DMS153 (cell line): ENCODE measurements around the gene SLC11A2.
A peak's percentile ranks its signal among the peaks of the same experiment; 100 is the strongest.

Experiments used
- DNase-seq: peaks from one replicate; lab custom pipeline; 2025; lab: John Stamatoyannopoulos, UW

The SLC11A2 gene

DNA sequence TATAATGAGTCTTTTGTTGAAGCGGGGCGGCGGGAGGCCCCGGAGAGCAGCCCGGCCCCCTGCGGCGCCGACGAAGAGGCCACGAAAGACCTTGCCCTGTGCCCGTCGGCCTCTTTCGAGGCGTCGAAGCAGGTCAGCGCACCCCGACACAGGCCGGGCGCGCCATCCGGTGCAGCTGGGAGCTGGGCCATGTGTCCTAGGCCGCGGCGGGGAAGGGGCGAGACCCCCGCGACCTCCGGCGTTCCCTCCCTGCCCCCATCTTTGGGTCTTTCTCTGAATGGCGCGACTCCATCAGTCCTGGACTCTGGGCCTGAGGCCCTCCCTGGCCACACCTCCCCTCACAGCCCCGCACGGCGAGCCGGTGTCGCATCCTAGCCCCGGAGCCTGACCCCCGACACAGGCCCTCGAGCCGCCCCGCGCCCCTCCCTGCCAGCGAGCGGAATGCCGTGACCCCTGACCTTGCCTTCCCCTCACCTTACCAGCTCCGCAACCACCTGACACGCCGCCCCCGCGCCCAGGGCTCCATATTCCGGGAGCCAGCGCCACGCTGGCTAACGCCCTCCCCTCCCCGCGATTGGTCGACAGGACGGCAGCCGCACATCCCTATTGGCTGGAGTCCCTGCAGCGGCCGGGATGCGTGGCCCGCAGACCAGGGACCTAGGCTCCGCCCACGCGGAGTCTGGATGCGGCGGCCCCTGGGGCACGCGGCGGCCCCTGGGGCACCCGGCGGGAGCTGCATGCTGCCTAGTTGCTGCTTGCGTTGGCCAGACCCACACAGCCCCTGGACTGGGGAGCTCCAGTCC is at the start of gene SLC11A2:
Gene SLC11A2, minus strand, starts transcription at position 549 of the 803 bp plus-strand sequence. CDS start 15,656 bp downstream, outside the sequence.
- DNase-seq = peak; percentile 87

- DNase-seq = no peak
Observed at GRCh38 chr12:51075390-51075789, 49.2 kb upstream of the SLC11A2 start.

- no peak for DNase-seq
Observed at GRCh38 chr12:51071663-51072062, 45.5 kb upstream of the SLC11A2 start.

- no peak for DNase-seq
Observed at GRCh38 chr12:51070004-51070403, 43.8 kb upstream of the SLC11A2 start.

GRCh38 chr12:51067771-51068170 is 41.6 kb upstream of the SLC11A2 start:
- no peak for DNase-seq

- DNase-seq = no peak
Observed at GRCh38 chr12:51067229-51067628, 41.0 kb upstream of the SLC11A2 start.

DNA sequence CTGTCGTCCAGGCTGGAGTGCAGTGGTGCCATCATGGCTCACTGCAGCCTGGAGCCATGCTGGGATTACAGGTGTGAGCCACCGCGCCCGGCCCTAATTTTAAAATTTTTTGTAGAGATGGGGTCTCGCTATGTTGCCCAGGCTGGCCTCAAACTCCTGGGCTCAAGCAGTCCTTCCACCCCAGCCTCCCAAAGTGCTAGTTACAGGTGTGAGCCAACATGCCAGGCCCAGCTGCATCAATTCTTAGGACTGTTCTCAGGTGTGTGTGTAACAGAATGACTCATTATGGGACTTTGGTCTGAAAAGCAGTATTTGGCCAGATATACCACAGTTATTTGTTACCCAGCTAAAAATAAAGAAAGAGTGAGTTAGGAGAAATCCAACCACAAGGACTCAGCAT is 39.3 kb upstream of the SLC11A2 start:
- DNase-seq = no peak

DNA sequence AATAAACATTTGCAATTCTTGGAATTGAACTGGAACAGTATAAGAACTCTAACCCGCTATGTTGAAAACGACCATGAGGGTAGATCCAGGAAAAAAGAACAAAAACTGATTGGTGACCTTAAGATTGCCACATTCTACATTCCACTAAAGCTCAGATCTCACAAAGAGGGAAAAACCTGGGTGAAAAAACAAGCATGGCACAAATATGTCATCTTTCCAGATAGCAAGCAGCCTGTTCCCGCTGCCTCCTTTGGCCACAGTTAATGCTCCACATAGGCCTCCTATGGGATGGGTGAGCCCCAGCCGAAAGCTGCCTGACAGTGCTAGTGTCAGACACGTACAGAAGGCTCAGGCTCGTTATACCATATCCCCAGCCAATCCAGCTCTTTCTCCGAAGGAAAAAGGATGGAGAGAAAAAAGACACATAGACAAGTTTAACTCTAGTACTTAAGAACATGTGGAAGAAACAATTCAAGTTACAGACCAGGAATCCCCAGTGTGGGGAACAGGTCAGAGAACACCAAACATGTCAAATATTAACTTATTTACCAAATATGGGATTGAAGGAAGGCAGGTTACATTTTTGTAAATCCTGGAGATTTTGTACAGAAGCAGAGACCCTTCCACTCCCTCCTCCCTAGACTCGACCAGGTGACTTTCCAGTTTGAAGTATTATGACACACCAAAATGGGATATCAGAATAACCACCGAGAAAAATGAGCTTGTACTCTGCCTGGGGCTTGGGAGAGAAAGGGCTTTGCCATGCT is 36.6 kb upstream of the SLC11A2 start:
- DNase-seq = no peak

DNA sequence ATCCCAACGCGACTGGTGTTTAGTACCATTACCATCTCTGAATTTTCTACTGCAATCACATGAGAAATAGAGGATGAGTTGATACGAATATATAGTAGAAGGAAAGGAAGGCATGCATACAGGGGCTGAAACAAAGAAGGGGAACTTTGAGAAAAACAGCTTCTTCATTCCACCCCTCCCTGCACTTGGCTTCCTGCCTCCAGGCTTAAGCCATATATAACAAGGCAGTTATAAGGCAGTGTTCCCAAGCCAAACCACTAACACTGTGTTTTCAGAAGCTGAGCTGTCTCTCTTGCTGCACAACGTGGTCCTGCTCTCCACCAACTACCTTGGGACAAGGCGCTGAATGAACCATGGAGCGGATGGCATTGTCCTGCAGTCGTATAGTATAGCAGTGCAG is 32.9 kb upstream of the SLC11A2 start:
- no peak for DNase-seq

DNA sequence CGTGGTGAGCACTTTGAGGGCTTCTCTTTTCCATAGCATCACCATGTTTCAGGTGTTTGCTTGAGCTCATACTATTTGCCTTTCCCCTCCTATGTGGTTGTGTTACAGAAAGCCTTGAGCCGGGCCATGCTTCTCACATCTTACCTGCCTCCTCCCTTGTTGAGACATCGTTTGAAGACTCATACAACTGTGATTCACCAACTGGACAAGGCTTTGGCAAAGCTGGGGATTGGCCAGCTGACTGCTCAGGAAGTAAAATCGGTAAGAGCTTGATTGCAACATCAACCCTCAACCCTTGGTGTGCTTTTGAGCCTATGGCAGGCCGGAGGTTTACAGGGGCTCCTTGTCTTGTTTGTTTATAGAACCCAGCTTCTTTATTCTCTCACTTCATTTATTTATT is 30.1 kb upstream of the SLC11A2 start:
- no peak for DNase-seq

DNA sequence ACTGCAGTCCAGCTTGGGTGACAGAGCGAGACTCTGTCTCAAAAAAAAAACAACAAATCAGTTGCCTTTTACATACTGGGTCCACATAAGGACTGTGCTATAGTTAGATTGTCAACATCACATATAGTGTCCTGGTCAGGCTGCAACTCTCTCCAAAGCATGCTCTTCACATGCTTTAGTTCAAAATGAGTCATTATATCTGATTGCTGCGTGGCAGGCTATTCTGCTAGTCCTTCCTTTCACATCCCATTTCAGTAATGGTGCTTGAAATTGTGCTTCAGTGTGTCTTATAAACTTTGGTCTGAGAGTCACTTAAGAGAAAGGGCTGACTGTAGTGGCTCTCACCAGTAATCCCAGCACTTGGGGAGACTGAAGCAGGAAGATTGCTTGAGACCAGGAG is 28.9 kb upstream of the SLC11A2 start:
- no peak for DNase-seq

DNA sequence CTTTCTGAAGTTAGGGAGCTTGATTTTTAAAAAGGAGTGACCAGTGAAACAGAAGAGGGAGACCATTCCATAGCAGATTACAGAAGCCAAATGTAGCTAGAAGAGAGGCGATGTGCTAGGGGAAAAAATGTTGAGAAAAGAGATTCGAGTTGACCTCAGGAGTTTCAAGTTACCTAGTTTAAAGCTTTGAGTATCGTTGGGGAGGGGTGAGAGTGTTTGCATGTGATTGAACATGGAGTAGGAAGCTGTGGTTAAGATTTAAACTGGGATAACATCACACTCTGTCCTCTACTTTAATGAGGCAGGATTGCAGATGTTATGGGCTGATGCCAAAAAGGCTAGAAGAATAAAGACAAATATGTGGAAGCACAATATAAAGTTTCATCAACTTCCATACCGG is 25.6 kb upstream of the SLC11A2 start:
- no peak for DNase-seq

DNA sequence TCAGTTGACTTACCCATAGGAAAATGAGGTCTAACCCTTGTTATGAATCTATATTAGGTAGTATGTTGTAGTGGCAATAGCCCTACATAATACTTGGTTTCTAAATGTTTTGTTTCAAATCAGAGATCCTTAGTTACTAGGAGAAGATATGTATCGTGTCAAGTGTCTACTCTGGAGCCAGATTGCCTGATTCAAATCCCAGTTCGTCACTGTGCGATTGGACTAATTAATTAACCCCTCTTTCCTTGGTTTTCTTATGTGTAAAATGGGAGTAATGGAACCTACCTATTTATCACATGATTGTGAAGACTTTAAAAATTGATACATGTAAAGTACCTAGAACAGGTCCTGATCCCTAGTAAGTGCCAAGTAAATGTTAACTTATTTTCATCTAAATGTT is 23.3 kb upstream of the SLC11A2 start:
- no peak for DNase-seq

DNA sequence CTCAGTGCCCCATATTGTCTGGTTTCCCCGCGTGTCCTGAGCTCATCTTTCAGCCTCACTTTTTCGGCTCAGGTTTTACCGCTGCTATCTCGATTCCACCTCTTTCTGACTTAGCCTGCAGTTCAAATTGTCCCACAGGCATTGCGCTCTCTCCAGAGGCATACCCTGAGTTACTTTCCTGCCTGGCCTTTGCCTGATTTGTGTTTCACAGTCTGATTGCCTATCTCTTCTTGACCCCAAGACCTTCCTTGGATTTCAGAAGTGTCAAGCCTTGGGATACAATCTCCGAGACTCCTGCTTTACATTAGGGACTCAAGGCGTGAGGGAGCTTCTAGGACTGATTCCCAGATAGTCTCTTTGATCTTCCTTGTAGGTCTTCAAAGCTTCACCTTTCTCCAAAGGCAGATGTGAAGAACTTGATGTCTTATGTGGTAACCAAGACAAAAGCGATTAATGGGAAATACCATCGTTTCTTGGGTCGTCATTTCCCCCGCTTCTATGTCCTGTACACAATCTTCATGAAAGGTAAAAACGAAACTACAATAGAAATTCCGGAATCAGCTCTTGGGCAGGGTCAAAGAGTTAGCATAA is 22.6 kb upstream of the SLC11A2 start:
- DNase-seq = no peak

GRCh38 chr12:51047655-51048540 is 21.7 kb upstream of the SLC11A2 start, which contains the start of gene LETMD1:
Gene LETMD1 (plus strand): TSS chr12:51048327. CDS start chr12:51048357, 30 bp downstream.
- DNase-seq = peak; percentile 95

DNA sequence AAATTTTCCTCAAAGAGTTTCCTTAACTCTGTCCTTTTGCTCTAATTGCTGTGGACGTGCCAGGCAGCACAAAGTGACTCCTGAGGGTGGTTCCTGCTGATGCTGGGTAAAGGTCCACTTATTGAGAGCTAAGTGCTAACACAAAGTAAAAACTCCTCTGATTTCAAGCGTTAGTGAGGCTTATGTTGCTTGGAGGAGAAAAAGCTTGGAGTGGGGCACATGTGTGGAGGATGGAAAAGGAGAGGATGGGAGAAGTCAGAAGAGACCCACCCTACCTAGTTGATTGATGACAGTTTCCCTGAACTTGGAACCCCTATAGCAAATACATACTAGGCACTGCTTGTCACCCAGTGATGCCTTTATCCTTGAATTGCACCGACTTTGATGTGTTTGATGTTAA is 10.1 kb upstream of the SLC11A2 start:
- no peak for DNase-seq

- no peak for DNase-seq
Observed at GRCh38 chr12:51033457-51034089, 7.4 kb upstream of the SLC11A2 start.

DNA sequence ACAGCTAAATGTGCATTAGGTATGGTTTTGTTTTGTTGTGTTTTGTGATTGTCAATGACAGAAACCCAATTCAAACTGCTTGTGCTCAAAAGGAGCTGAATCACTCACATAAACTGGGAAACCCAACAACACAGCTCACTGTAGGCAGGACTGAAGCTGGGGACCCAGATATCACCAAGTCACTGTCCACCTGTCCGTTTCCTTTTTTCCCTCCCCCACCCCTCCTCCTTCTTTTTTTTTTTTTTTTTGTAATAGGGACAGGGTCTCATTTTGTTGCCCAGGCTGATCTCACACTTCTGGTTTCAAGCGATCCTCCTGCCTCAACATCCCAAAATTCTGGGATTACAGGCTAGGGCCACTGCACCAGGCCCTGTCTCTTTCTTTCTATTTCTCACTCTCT is 6.9 kb upstream of the SLC11A2 start:
- no peak for DNase-seq

GRCh38 chr12:51028813-51029150 is 2.6 kb upstream of the SLC11A2 start:
- no peak for DNase-seq

DNA sequence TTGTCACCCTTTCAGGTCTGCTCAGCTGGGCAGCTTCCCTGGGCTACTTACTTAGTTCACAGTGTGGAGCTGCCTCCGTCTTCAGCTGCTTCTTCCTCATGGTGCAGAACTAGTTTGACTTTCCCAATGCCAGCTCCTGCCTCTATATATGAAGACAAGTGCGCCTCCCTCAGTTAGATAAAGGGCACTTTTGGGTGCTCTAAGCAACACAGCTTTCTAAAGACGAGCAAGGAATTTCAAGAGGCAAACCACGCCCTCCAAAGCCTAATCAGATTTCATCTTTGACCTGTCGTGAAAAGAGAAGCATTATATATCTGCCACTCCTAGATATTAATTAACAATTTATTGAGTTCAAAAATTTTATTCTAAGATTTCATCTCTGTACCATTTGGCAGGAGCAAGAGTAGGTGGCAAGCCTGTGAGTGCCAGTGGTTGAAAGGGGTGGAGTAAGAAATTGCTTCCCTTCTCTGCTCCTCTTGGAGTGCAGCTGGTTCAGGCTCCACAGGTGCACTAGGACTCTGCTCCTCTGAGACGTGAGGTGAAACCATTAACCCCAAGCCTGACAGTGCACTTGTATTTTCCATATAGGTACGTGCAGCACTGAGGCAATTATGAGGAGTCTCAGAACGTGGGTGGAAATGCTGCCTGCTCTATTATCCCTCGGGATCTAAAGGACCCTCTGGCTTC is 2.1 kb upstream of the SLC11A2 start:
- DNase-seq = no peak

- DNase-seq = no peak
Observed at GRCh38 chr12:51027342-51027835, 1.2 kb upstream of the SLC11A2 start.
